Measurements from ENCODE around the gene PKN1. TPM values are rescaled to one million over a fixed set of nuclear protein-coding genes. Genes with fewer than 3 reads are reported as not detected.
A peak's percentile ranks its signal among the peaks of the same experiment; 100 is the strongest.

PKN1 gene
- total RNA-seq, 1 experiment from 2014 or later = 205 TPM

GRCh38 chr19:14406645-14407401 is 26.3 kb upstream of the PKN1 start:
- intact Hi-C loops (cut with micrococcal nuclease; ENCODE audit: unreplicated experiment) = no loop called here
- POLR2A ChIA-PET = interaction anchor here (0.7 kb wide), 1 partner anchor 261 kb away, joined by 12 read pairs; no protein-coding TSS in a partner anchor
- TF ChIP-seq POLR2AphosphoS5 (IDR thresholded peaks at IDR 0.05; ENCODE audit: low read depth, low read length) = no peak
- TF ChIP-seq CTCF (IDR thresholded peaks at IDR 0.05) = no peak
- no peak for TF ChIP-seq REST (IDR thresholded peaks at IDR 0.05; ENCODE audit: insufficient read depth in 1 of 2, low read depth in 2 of 2, low read length in 1 of 2)
- no peak for TF ChIP-seq TCF7L2 (IDR thresholded peaks at IDR 0.05; ENCODE audit: low read depth, low read length)
- TF ChIP-seq SIN3A (IDR thresholded peaks at IDR 0.05; ENCODE audit: borderline replicate concordance, insufficient read depth, low read depth, low read length) = no peak

GRCh38 chr19:14407605-14408484 is 25.3 kb upstream of the PKN1 start:
- intact Hi-C loops (cut with micrococcal nuclease; ENCODE audit: unreplicated experiment) = no loop called here
- CTCF ChIA-PET = interaction anchor here (0.7 kb wide), 1 partner anchor 46 kb away, joined by 7 read pairs; no protein-coding TSS in a partner anchor
- ATAC-seq = peak; percentile 36

More at GRCh38 chr19:14406645-14407401, 26.3 kb upstream of the PKN1 start:
- Histone ChIP-seq H3K4me1 (ENCODE audit: control insufficient read depth, insufficient read depth, low read length) (peaks cover 13% of the 10 kb centered on the region), H3K36me3 (ENCODE audit: control insufficient read depth, insufficient read depth, low read length) (peaks cover 5% of the 10 kb centered on the region), H3K4me3 (ENCODE audit: low read depth in 2 of 2, low read length in 2 of 2) (no peak overlapping the region), H3K27me3 (ENCODE audit: control insufficient read depth, insufficient read depth, low read length) (no peaks in the 10 kb centered on the region), H3K27ac (ENCODE audit: low read length) (peak overlapping the region; percentile 39; the same call in 1 of the 2 replicates), H3K9me3 (ENCODE audit: control insufficient read depth, insufficient read depth, low read depth, low read length) (no peaks in the 10 kb centered on the region)
- no peak for DNase-seq (ENCODE audit: low read depth, low spot score)
- ATAC-seq = no peak
- CTCF ChIA-PET = interaction anchor here (0.7 to 1.4 kb wide), 5 partner anchors 23 to 53 kb away, joined by 3 to 7 read pairs (median 6); no protein-coding TSS in a partner anchor
- in situ Hi-C loops (cut with HindIII; ENCODE audit: low pct_unique_long_range_greater_than_20kb, low sequenced_read_pairs) = no loop called here
- BruUV-seq (replicated peaks) = no TSS peak

More at GRCh38 chr19:14407605-14408484, 25.3 kb upstream of the PKN1 start:
- Histone ChIP-seq H3K36me3 (ENCODE audit: control insufficient read depth, insufficient read depth, low read length) (peaks cover 5% of the 10 kb centered on the region), H3K9me3 (ENCODE audit: control insufficient read depth, insufficient read depth, low read depth, low read length) (no peaks in the 10 kb centered on the region), H3K27ac (ENCODE audit: low read length) (peak overlapping the region; percentile 59; the same call in 1 of the 2 replicates), H3K4me3 (ENCODE audit: low read depth in 2 of 2, low read length in 2 of 2) (no peak overlapping the region), H3K4me1 (ENCODE audit: control insufficient read depth, insufficient read depth, low read length) (peaks cover 13% of the 10 kb centered on the region), H3K27me3 (ENCODE audit: control insufficient read depth, insufficient read depth, low read length) (no peaks in the 10 kb centered on the region)
- in situ Hi-C loops (cut with HindIII; ENCODE audit: low pct_unique_long_range_greater_than_20kb, low sequenced_read_pairs) = no loop called here
- DNase-seq (ENCODE audit: low read depth, low spot score) = no peak
- POLR2A ChIA-PET = interaction anchor here (0.7 kb wide), 1 partner anchor 262 kb away, joined by 12 read pairs; no protein-coding TSS in a partner anchor
- BruUV-seq (replicated peaks) = TSS peak; percentile 72
- no peak for TF ChIP-seq CTCF (IDR thresholded peaks at IDR 0.05)
- TF ChIP-seq TCF7L2 (IDR thresholded peaks at IDR 0.05; ENCODE audit: low read depth, low read length) = no peak
- no peak for TF ChIP-seq REST (IDR thresholded peaks at IDR 0.05; ENCODE audit: insufficient read depth in 1 of 2, low read depth in 2 of 2, low read length in 1 of 2)
- TF ChIP-seq POLR2AphosphoS5 (IDR thresholded peaks at IDR 0.05; ENCODE audit: low read depth, low read length) = peak; percentile 75; the same call in 1 of the 2 replicates
- TF ChIP-seq SIN3A (IDR thresholded peaks at IDR 0.05; ENCODE audit: borderline replicate concordance, insufficient read depth, low read depth, low read length) = no peak
